IMR-90 (cell line): ENCODE results near the gene PMM2. TPM values are rescaled to one million over a fixed set of nuclear protein-coding genes. Genes with fewer than 3 reads are reported as not detected.
A peak's percentile ranks its signal among the peaks of the same experiment; 100 is the strongest.

Experiments
- ATAC-seq: fragments of 200-7000 bp; cut with Tn5 transposase; 2 replicates; pipeline ENCODE4 v1.9.1; 2020; ENCODE audit warnings: low read depth, mild to moderate bottlenecking, moderate library complexity
- BruUV-seq: library from RNA; stranded (reverse); fragments of 400-500 nt; replicated peaks from 2 replicates; lab custom pipeline; 2021; lab: Mats Ljungman, UMichigan
- CTCF ChIA-PET: fragments of 300-600 bp; formaldehyde crosslinking; extraction: SDS; loops from one replicate; lab custom pipeline; 2021; ENCODE audit warnings: antibody characterized with exemption; lab: Yijun Ruan, JAX
- POLR2A ChIA-PET: fragments of 300-600 bp; sonication (Branson Sonifier 250); formaldehyde crosslinking; loops from one replicate; lab custom pipeline; 2022; ENCODE audit warnings: antibody characterized with exemption; ENCODE audit not compliant: unreplicated experiment; lab: Charles Lee
- DNase-seq: peaks from one replicate; pipeline ENCODE4 v3.0.0; 2013
- H2AFZ ChIP-seq: replicated peaks from 2 replicates; pipeline ENCODE3; 2013; ENCODE audit warnings: low read length, mild to moderate bottlenecking; ENCODE audit not compliant: poor library complexity
- H2AK5ac ChIP-seq: 2 replicates; pipeline ENCODE4 v1.6.1; 2013; ENCODE audit warnings: low read depth, low read length, inconsistent platforms
- H2AK9ac ChIP-seq: replicated peaks from 2 replicates; pipeline ENCODE3; 2013; ENCODE audit warnings: mild to moderate bottlenecking, low read depth, low read length, moderate library complexity; ENCODE audit not compliant: poor library complexity
- H2BK120ac ChIP-seq: 2 replicates; pipeline ENCODE4 v1.6.1; 2013; ENCODE audit warnings: low read depth, low read length, inconsistent platforms
- H2BK15ac ChIP-seq: 3 replicates; pipeline ENCODE4 v1.6.1; 2013; ENCODE audit warnings: low read depth, low read length, inconsistent platforms
- H2BK20ac ChIP-seq: 2 replicates; pipeline ENCODE4 v1.6.1; 2013; ENCODE audit warnings: low read depth, mild to moderate bottlenecking, inconsistent platforms, low read length, moderate library complexity
- H2BK5ac ChIP-seq: 2 replicates; pipeline ENCODE4 v1.6.1; 2013; ENCODE audit warnings: mild to moderate bottlenecking, low read depth, low read length, inconsistent platforms; ENCODE audit not compliant: poor library complexity, severe bottlenecking
- H3K14ac ChIP-seq: replicated peaks from 2 replicates; pipeline ENCODE4 v1.6.1; 2013; ENCODE audit warnings: low read depth, low read length, inconsistent platforms
- H3K18ac ChIP-seq: 2 replicates; pipeline ENCODE4 v1.6.1; 2013; ENCODE audit warnings: low read depth, low read length, control low read depth
- H3K23ac ChIP-seq: 2 replicates; pipeline ENCODE4 v1.6.1; 2013; ENCODE audit warnings: low read depth, low read length, inconsistent platforms
- H3K27ac ChIP-seq: 2 replicates; pipeline ENCODE4 v1.5.1; 2013; ENCODE audit warnings: mild to moderate bottlenecking, control low read depth, low read length; ENCODE audit not compliant: insufficient read depth
- H3K27me3 ChIP-seq: 2 replicates; pipeline ENCODE4 v1.6.1; 2013; ENCODE audit warnings: low read length; ENCODE audit not compliant: control insufficient read depth, insufficient read depth
- H3K36me3 ChIP-seq: 2 replicates; pipeline ENCODE4 v1.6.1; 2013; ENCODE audit warnings: low read length, mixed read lengths; ENCODE audit not compliant: control insufficient read depth, insufficient read depth
- H3K4ac ChIP-seq: 2 replicates; pipeline ENCODE4 v1.6.1; 2013; ENCODE audit warnings: low read depth, low read length, inconsistent platforms
- H3K4me1 ChIP-seq: 2 replicates; pipeline ENCODE4 v1.6.1; 2013; ENCODE audit warnings: low read length, mixed read lengths; ENCODE audit not compliant: control insufficient read depth, insufficient read depth
- H3K4me2 ChIP-seq: 2 replicates; pipeline ENCODE4 v1.6.1; 2013; ENCODE audit warnings: low read depth, mild to moderate bottlenecking, control low read depth, low read length, moderate library complexity
- H3K4me3 ChIP-seq: 2 replicates; pipeline ENCODE4 v1.5.1; 2013; ENCODE audit warnings: low read depth, mild to moderate bottlenecking, control low read depth, low read length, moderate library complexity; ENCODE audit not compliant: insufficient read depth
- H3K56ac ChIP-seq: 2 replicates; pipeline ENCODE4 v1.6.1; 2013; ENCODE audit warnings: low read length, inconsistent platforms; ENCODE audit not compliant: insufficient read depth; ENCODE audit errors: extremely low read depth
- H3K79me1 ChIP-seq, 2 experiments: 2 replicates each; pipeline ENCODE4 v1.6.1; 2013; ENCODE audit warnings: low read length in 2 of 2, inconsistent platforms in 1 of 2, low read depth in 1 of 2
- H3K9ac ChIP-seq: 2 replicates; pipeline ENCODE4 v1.6.1; 2013; ENCODE audit warnings: low read depth, low read length, control low read depth
- H3K9me1 ChIP-seq: 2 replicates; pipeline ENCODE4 v1.6.1; 2013; ENCODE audit warnings: low read length, inconsistent platforms; ENCODE audit not compliant: insufficient read depth
- H3K9me3 ChIP-seq: 2 replicates; pipeline ENCODE4 v1.6.1; 2013; ENCODE audit warnings: low read length; ENCODE audit not compliant: control insufficient read depth, insufficient read depth
- H4K20me1 ChIP-seq: 2 replicates; pipeline ENCODE4 v1.6.1; 2013; ENCODE audit warnings: low read length, inconsistent platforms; ENCODE audit not compliant: insufficient read depth
- H4K5ac ChIP-seq: 2 replicates; pipeline ENCODE4 v1.6.1; 2013; ENCODE audit warnings: mild to moderate bottlenecking, low read depth, low read length, control low read depth
- H4K8ac ChIP-seq, 2 experiments: 2 replicates each; pipeline ENCODE4 v1.6.1; 2013; ENCODE audit warnings: low read depth in 2 of 2, low read length in 2 of 2, control low read depth in 1 of 2, inconsistent platforms in 1 of 2
- H4K91ac ChIP-seq: 2 replicates; pipeline ENCODE4 v1.6.1; 2013; ENCODE audit warnings: low read depth, low read length, inconsistent platforms; ENCODE audit not compliant: insufficient read depth
- BHLHE40 ChIP-seq: fragments of 150-350 bp; IDR thresholded peaks from 2 replicates; pipeline ENCODE4 v1.6.1; 2016; ENCODE audit warnings: mild to moderate bottlenecking, low read depth, low read length
- CEBPB ChIP-seq: IDR thresholded peaks from 2 replicates; pipeline ENCODE4 v1.6.1; 2012; ENCODE audit warnings: low read depth, low read length, improper control_type of control experiment
- CHD1 ChIP-seq: IDR thresholded peaks from 2 replicates; pipeline ENCODE4 v1.6.1; 2012; ENCODE audit warnings: low read depth, low read length, improper control_type of control experiment
- FOS ChIP-seq: fragments of 150-350 bp; IDR thresholded peaks from 2 replicates; pipeline ENCODE4 v1.6.1; 2016; ENCODE audit warnings: low read depth, low read length
- MAFK ChIP-seq: IDR thresholded peaks from 2 replicates; pipeline ENCODE4 v1.6.1; 2012; ENCODE audit warnings: low read depth, low read length, improper control_type of control experiment
- MAZ ChIP-seq: IDR thresholded peaks from 2 replicates; pipeline ENCODE4 v1.6.1; 2012; ENCODE audit warnings: low read depth, mild to moderate bottlenecking, low read length, improper control_type of control experiment, moderate library complexity, borderline replicate concordance
- MXI1 ChIP-seq: IDR thresholded peaks from 2 replicates; pipeline ENCODE4 v1.6.1; 2012; ENCODE audit warnings: low read depth, mild to moderate bottlenecking, low read length, moderate library complexity, borderline replicate concordance
- NFE2L2 ChIP-seq: fragments of 150-350 bp; IDR thresholded peaks from 2 replicates; pipeline ENCODE4 v1.6.1; 2016; ENCODE audit warnings: low read depth, mild to moderate bottlenecking, low read length
- POLR2A ChIP-seq: IDR thresholded peaks from 2 replicates; pipeline ENCODE4 v1.6.1; 2012; ENCODE audit warnings: mild to moderate bottlenecking, low read depth, low read length
- RAD21 ChIP-seq: IDR thresholded peaks from 2 replicates; pipeline ENCODE4 v1.6.1; 2012; ENCODE audit warnings: low read length, improper control_type of control experiment
- RCOR1 ChIP-seq: IDR thresholded peaks from 2 replicates; pipeline ENCODE4 v1.6.1; 2012; ENCODE audit warnings: mild to moderate bottlenecking, low read length, improper control_type of control experiment; ENCODE audit not compliant: insufficient replicate concordance
- RFX5 ChIP-seq: IDR thresholded peaks from 2 replicates; pipeline ENCODE4 v1.8.0; 2012; ENCODE audit warnings: low read depth, mild to moderate bottlenecking, low read length, moderate library complexity
- SMC3 ChIP-seq: fragments of 150-350 bp; IDR thresholded peaks from 2 replicates; pipeline ENCODE4 v1.6.1; 2016; ENCODE audit warnings: low read depth, mild to moderate bottlenecking, antibody characterized with exemption, low read length, moderate library complexity
- USF2 ChIP-seq: fragments of 150-350 bp; IDR thresholded peaks from 2 replicates; pipeline ENCODE4 v1.6.1; 2017; ENCODE audit warnings: mild to moderate bottlenecking, antibody characterized with exemption, low read length, low read depth
- WGBS, 2 experiments: methylation state at CpG; one replicate each; pipeline versions ENCODE4 v1.1.5 to v1.1.7; 2013; ENCODE audit warnings: missing lambda C conversion rate in 2 of 2; ENCODE audit not compliant: insufficient read length in 1 of 2; ENCODE audit errors: extremely low coverage in 2 of 2; 5-methylcytosine and 5-hydroxymethylcytosine counted together
- dilution Hi-C: fragments of 300-500 bp; cut with HindIII; formaldehyde crosslinking; loops from one replicate; pipeline ENCODE4 v1.14.3; 2018; ENCODE audit warnings: low sequenced_read_pairs; ENCODE audit not compliant: unreplicated experiment
- in situ Hi-C: fragments of 300-500 bp; cut with MboI; formaldehyde crosslinking; loops from 3 replicates; pipeline ENCODE4 v1.14.3; 2019; ENCODE audit warnings: low sequenced_read_pairs, inconsistent platforms, mixed read lengths
- intact Hi-C: fragments of 100-400 bp; cut with micrococcal nuclease; formaldehyde crosslinking; loops from 2 replicates; pipeline ENCODE4 v1.10.0; 2022
- polyA plus RNA-seq, 3 experiments: library from polyadenylated mRNA; depleted of rRNA; stranded (reverse); fragments of >200 nt; gene quantifications; 2 replicates each; pipeline ENCODE4 v1.2.3, GENCODE V29; 2012; ENCODE audit warnings: low replicate concordance in 1 of 3
- total RNA-seq: library from RNA; depleted of rRNA; stranded (reverse); fragments of >200 nt; gene quantifications from 2 replicates; pipeline ENCODE4 v1.2.3, GENCODE V29; 2012
- TF ChIP-seq, protein P1 (sequence below): conservative IDR thresholded peaks from 2 replicates; pipeline ENCODE4 v1.5.1; 2012; ENCODE audit warnings: mild to moderate bottlenecking, low read depth, low read length, improper control_type of control experiment
- TF ChIP-seq, protein P2 (sequence below): fragments of 150-350 bp; IDR thresholded peaks from 2 replicates; pipeline ENCODE4 v1.6.1; 2016; ENCODE audit warnings: low read depth, mild to moderate bottlenecking, low read length, moderate library complexity, borderline replicate concordance

PMM2 gene
- total and polyA plus RNA-seq, 2 of the 4 experiments (the other 2 are of a cell fraction): 25.8 to 38.9 TPM

DNA sequence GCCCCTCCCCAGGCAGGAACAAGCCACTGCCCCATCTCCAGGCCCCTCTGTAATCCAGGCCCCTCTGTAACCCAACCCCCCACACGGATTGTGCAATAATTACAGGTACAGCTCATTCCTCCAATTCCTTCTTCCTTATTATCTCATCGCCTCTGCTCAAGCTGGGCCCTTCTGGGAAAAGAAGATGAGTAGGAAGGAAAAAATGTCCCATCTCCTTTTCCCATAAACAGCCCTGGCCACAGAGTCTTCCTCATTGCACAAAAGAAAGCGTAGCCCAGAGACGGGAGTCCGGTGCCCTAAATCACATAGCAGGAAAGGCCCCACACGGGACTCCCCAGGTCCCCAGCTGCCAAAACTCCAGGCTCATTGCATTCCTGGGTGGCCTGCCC lies 80.9 kb downstream of the PMM2 start:
- Histone ChIP-seq H2BK120ac (peak overlapping the region; percentile 91), H3K27ac (peak overlapping the region; percentile 68), H2BK5ac (peak overlapping the region; percentile 73), H3K4me2 (peak overlapping the region; percentile 58), H2AK9ac (peak overlapping the region; percentile 63), H3K9me1 (peaks cover 10% of the 10 kb centered on the region), H3K9me3 (no peaks in the 10 kb centered on the region), H4K5ac (peak overlapping the region; percentile 27), H2AFZ (peak overlapping the region; percentile 78), H3K9ac (no peak overlapping the region), H4K91ac (peak overlapping the region; percentile 86), H3K4ac (peak overlapping the region; percentile 87), H2BK15ac (peak overlapping the region; percentile 95; the same call in 1 of the 3 replicates), H2BK20ac (peak overlapping the region; percentile 91), H4K20me1 (no peaks in the 10 kb centered on the region), H3K23ac (peak overlapping the region; percentile 72; the same call in 1 of the 2 replicates), H3K27me3 (no peaks in the 10 kb centered on the region), H3K4me3 (no peak overlapping the region), H3K14ac (no peak overlapping the region), H3K4me1 (peaks cover 15% of the 10 kb centered on the region), H3K79me1 (peaks cover 0 to 6% of the 10 kb centered on the region in 2 experiments; a peak in 1 of 4 replicates), H3K56ac (peak overlapping the region; percentile 49; the same call in 1 of the 2 replicates), H3K36me3 (no peaks in the 10 kb centered on the region), H2AK5ac (peak overlapping the region; percentile 99), H3K18ac (peak overlapping the region; percentile 72; the same call in 1 of the 2 replicates), H4K8ac (peak overlapping the region; percentile 9 to 84; a peak in 3 of 4 replicates)
- ATAC-seq (peak; percentile 73), DNase-seq (peak; percentile 86)
- dilution Hi-C loops: no loop called here
- in situ Hi-C loops: no loop called here
- CTCF ChIA-PET: interaction anchor here (0.6 to 0.7 kb wide), 2 partner anchors 309 to 389 kb away, joined by 6 to 9 read pairs; no protein-coding TSS in a partner anchor
- TF ChIP-seq MAZ (peak; percentile 41; the same call in 1 of the 2 replicates), POLR2A (no peak), BHLHE40 (no peak), RAD21 (no peak), MAFK (no peak), USF2 (no peak), CEBPB (peak; percentile 99), RCOR1 (no peak), MXI1 (no peak), CHD1 (no peak), SMC3 (no peak), FOS (peak; percentile 78), RFX5 (no peak), NFE2L2 (no peak)
- TF ChIP-seq, protein P1, sequence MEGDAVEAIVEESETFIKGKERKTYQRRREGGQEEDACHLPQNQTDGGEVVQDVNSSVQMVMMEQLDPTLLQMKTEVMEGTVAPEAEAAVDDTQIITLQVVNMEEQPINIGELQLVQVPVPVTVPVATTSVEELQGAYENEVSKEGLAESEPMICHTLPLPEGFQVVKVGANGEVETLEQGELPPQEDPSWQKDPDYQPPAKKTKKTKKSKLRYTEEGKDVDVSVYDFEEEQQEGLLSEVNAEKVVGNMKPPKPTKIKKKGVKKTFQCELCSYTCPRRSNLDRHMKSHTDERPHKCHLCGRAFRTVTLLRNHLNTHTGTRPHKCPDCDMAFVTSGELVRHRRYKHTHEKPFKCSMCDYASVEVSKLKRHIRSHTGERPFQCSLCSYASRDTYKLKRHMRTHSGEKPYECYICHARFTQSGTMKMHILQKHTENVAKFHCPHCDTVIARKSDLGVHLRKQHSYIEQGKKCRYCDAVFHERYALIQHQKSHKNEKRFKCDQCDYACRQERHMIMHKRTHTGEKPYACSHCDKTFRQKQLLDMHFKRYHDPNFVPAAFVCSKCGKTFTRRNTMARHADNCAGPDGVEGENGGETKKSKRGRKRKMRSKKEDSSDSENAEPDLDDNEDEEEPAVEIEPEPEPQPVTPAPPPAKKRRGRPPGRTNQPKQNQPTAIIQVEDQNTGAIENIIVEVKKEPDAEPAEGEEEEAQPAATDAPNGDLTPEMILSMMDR: no peak
- TF ChIP-seq, protein P2, sequence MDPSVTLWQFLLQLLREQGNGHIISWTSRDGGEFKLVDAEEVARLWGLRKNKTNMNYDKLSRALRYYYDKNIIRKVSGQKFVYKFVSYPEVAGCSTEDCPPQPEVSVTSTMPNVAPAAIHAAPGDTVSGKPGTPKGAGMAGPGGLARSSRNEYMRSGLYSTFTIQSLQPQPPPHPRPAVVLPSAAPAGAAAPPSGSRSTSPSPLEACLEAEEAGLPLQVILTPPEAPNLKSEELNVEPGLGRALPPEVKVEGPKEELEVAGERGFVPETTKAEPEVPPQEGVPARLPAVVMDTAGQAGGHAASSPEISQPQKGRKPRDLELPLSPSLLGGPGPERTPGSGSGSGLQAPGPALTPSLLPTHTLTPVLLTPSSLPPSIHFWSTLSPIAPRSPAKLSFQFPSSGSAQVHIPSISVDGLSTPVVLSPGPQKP: no peak
- BruUV-seq: no TSS peak
- POLR2A ChIA-PET: no interaction called here
- WGBS, 2 experiments: no CpG with 5 or more reads among the region's 6 CpGs
- intact Hi-C loops: no loop called here
